Uterus (tissue), 4 donors: ENCODE measurements around the gene IL1RAPL2. TPM values are rescaled to one million over a fixed set of nuclear protein-coding genes. Genes with fewer than 3 reads are reported as not detected.

Source experiments
- DNase-seq, 2 donors: peaks; one replicate each; pipeline ENCODE4 v3.0.0-alpha.2; 2019 to 2020
- H3K27ac ChIP-seq, 2 donors: fragments of 200-600 bp; sonication (generic); 1 replicate in 1 of 2; 2 replicates in 1 of 2; pipeline ENCODE4 v1.5.1; 2016 to 2018
- H3K27me3 ChIP-seq, 2 donors: fragments of 200-600 bp; sonication (generic); one replicate each; pipeline ENCODE4 v1.5.1; 2018 to 2019; ENCODE audit warnings: control low read depth in 1 of 2
- H3K36me3 ChIP-seq, 2 donors: fragments of 200-600 bp; sonication (generic); one replicate each; pipeline ENCODE4 v1.5.1; 2019; ENCODE audit warnings: control low read depth in 1 of 2
- H3K4me1 ChIP-seq, 2 donors: fragments of 200-600 bp; sonication (generic); one replicate each; pipeline ENCODE4 v1.5.1; 2018 to 2019; ENCODE audit warnings: control low read depth in 1 of 2
- H3K4me3 ChIP-seq, 2 donors: fragments of 200-600 bp; sonication (generic); 1 replicate in 1 of 2; 2 replicates in 1 of 2; pipeline ENCODE4 v1.5.1; 2018 to 2019; ENCODE audit warnings: mild to moderate bottlenecking in 1 of 2
- H3K9me3 ChIP-seq, 2 donors: fragments of 200-600 bp; sonication (generic); one replicate each; pipeline ENCODE4 v1.5.1; 2019; ENCODE audit warnings: control low read depth in 1 of 2
- POLR2A ChIP-seq, 2 donors: fragments of 450-650 bp; IDR thresholded peaks; one replicate each; pipeline ENCODE4 v1.6.1; 2016; ENCODE audit warnings: antibody characterized with exemption in 2 of 2, mild to moderate bottlenecking in 1 of 2, moderate library complexity in 1 of 2
- intact Hi-C: fragments of 100-400 bp; cut with DNase I; formaldehyde crosslinking; loops from one replicate; pipeline ENCODE4 v1.15.1; 2023; ENCODE audit warnings: low total_unique reads
- total RNA-seq, 4 donors: library from RNA; depleted of rRNA in 3 of 4; stranded (reverse); fragments of >200 nt in 3 of 4; gene quantifications; one replicate each; pipeline versions ENCODE4 v1.1.0 to v1.2.4, GENCODE V29; 2014 to 2023
- TF ChIP-seq, protein P1 (sequence below), 4 experiments: fragments of 200-600 bp in 2 of 4; fragments of 450-650 bp in 2 of 4; sonication (generic) in 2 of 4; IDR thresholded peaks; one replicate each; pipeline ENCODE4 v1.5.1; 2016 to 2019; ENCODE audit warnings: antibody characterized with exemption in 4 of 4, mild to moderate bottlenecking in 2 of 4, moderate library complexity in 1 of 4
- donor health status: DM: yes; HTN: yes; CAD: no.

The IL1RAPL2 gene
- total RNA-seq, 4 donors from 2014 or later = 2.1 TPM; not detected in 3

DNA sequence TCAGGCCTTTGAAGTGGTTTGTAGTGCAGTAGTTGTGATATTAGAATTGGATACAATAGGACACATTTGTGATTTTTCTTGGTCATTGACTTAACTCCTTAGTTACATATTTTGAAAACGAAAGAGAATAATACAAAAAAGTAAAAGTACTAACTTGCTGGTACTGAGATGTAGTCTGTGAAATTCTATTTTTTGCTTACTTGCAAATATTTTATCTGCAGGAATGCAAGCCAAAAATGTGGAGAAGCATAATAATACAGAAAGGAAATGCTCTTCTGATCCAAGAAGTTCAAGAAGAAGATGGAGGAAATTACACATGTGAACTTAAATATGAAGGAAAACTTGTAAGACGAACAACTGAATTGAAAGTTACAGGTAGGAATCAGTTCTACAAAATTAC lies 701.2 kb downstream of the IL1RAPL2 start:
- TF ChIP-seq POLR2A (IDR thresholded peaks at IDR 0.05) = no peak
- TF ChIP-seq, protein P1, sequence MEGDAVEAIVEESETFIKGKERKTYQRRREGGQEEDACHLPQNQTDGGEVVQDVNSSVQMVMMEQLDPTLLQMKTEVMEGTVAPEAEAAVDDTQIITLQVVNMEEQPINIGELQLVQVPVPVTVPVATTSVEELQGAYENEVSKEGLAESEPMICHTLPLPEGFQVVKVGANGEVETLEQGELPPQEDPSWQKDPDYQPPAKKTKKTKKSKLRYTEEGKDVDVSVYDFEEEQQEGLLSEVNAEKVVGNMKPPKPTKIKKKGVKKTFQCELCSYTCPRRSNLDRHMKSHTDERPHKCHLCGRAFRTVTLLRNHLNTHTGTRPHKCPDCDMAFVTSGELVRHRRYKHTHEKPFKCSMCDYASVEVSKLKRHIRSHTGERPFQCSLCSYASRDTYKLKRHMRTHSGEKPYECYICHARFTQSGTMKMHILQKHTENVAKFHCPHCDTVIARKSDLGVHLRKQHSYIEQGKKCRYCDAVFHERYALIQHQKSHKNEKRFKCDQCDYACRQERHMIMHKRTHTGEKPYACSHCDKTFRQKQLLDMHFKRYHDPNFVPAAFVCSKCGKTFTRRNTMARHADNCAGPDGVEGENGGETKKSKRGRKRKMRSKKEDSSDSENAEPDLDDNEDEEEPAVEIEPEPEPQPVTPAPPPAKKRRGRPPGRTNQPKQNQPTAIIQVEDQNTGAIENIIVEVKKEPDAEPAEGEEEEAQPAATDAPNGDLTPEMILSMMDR (IDR thresholded peaks at IDR 0.05) = no peak
- no peak for DNase-seq
- Histone ChIP-seq H3K4me3 (no peak overlapping the region), H3K9me3 (no peaks in the 10 kb centered on the region), H3K27me3 (no peaks in the 10 kb centered on the region), H3K4me1 (no peaks in the 10 kb centered on the region), H3K27ac (no peak overlapping the region), H3K36me3 (no peaks in the 10 kb centered on the region)
- intact Hi-C loops = no loop called here

DNA sequence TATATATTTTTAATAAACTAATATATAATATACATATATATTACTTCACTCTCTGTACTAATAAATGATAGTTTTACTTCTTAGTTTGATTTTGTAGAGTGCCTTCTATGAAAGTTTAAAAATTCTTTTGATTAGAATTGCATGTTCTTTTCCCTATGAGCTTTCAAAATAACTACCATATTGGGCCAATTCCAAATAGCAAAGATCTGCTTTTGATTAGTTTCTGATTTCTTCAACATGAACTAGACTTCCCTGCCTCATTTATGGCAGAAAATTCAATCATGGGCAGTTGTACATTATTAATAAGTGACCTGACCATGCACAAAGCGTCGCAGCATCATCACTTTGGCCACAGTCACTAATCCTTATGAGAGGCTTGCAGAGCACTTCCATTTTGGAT lies 703.4 kb downstream of the IL1RAPL2 start:
- H3K4me3 ChIP-seq = no peak overlapping the region
- H3K36me3 ChIP-seq = no peaks in the 10 kb centered on the region
- H3K9me3 ChIP-seq = no peaks in the 10 kb centered on the region
- intact Hi-C loops = no loop called here
- no peaks in the 10 kb centered on the region for H3K4me1 ChIP-seq
- H3K27me3 ChIP-seq = no peaks in the 10 kb centered on the region
- TF ChIP-seq, protein P1 (IDR thresholded peaks at IDR 0.05) = no peak
- TF ChIP-seq POLR2A (IDR thresholded peaks at IDR 0.05) = no peak
- no peak for DNase-seq
- no peak overlapping the region for H3K27ac ChIP-seq

DNA sequence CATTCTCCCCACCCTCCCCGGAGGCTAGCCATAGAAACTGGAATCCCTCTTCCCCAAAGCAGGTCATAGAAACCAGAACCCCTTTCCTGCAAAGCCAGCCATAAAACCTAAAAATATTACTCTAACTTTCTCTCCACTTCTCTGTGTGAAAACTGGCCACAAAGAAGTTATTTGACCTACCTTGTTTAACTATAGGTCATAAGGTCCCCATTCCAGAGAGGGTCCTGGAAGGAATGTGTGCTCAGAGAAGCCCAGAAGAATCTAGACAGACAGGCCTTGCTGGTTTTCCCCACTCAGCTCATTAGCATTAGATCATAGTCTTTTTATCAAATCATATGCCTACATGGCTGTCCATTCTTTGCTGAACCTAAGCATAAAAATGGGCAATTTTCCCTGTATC lies 707.3 kb downstream of the IL1RAPL2 start:
- intact Hi-C loops = no loop called here
- TF ChIP-seq, protein P1 (IDR thresholded peaks at IDR 0.05) = no peak
- TF ChIP-seq POLR2A (IDR thresholded peaks at IDR 0.05) = no peak
- Histone ChIP-seq H3K4me3 (no peak overlapping the region), H3K4me1 (no peaks in the 10 kb centered on the region), H3K27me3 (no peaks in the 10 kb centered on the region), H3K27ac (no peak overlapping the region), H3K9me3 (no peaks in the 10 kb centered on the region), H3K36me3 (no peaks in the 10 kb centered on the region)
- DNase-seq = no peak

DNA sequence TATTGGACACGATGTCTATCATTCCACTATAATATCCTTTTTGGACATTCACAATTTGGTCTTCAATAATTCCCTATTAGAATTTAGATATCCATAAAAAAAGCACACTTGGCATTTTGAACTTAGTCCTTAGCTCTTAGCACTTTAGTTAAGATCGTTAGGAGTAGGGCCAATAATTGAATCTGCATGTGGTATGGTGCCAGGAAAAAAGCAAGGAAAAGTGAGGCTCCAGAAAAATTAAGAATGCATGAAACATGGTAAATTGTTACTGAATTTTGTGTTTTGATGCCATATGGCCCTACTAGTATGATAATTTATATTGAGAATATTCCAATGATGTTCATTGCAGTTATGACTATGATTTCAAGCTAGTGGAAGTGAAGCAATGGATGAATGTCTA lies 708.1 kb downstream of the IL1RAPL2 start:
- Histone ChIP-seq H3K27ac (no peak overlapping the region), H3K4me3 (no peak overlapping the region), H3K27me3 (no peaks in the 10 kb centered on the region), H3K4me1 (no peaks in the 10 kb centered on the region), H3K9me3 (no peaks in the 10 kb centered on the region), H3K36me3 (no peaks in the 10 kb centered on the region)
- no peak for DNase-seq
- intact Hi-C loops = no loop called here
- TF ChIP-seq, protein P1 (IDR thresholded peaks at IDR 0.05) = no peak
- TF ChIP-seq POLR2A (IDR thresholded peaks at IDR 0.05) = no peak

DNA sequence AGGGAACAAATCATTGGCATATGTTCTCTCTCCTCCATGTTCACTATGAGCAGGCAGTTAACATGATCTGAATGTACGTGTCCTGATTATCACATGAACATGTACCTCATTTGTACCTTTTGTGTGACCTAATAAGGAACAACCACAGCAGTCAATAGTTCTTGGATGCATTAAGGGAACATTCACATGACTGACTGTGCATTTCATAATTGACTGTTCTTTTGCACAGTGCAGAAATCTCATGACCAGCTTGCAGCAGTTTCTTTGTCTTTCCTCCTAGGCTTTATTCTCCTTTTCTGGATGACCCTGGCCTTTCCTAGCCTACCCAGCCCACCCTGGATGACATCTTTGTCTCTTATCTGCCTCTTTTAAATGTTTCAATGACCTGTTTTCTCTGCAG lies 711.1 kb downstream of the IL1RAPL2 start:
- no peak for TF ChIP-seq POLR2A (IDR thresholded peaks at IDR 0.05)
- TF ChIP-seq, protein P1 (IDR thresholded peaks at IDR 0.05) = no peak
- no peaks in the 10 kb centered on the region for H3K27me3 ChIP-seq

More for the DNA sequence above, 711.1 kb downstream of the IL1RAPL2 start:
- intact Hi-C loops = no loop called here
- DNase-seq = no peak
- Histone ChIP-seq H3K36me3 (no peaks in the 10 kb centered on the region), H3K4me1 (no peaks in the 10 kb centered on the region), H3K9me3 (no peaks in the 10 kb centered on the region), H3K4me3 (no peak overlapping the region), H3K27ac (no peak overlapping the region)
